ENCODE results near the gene DSTYK.

The DSTYK gene

GRCh38 chr1:205228093-205228521 lies 16.6 kb upstream of the DSTYK start:
- Histone ChIP-seq H3K4me3 (ENCODE audit: low read depth, low read length) (peak overlapping the region; percentile 67), H3K27ac (no peak overlapping the region), H3K27me3 (replicated peaks) (no peaks in the 10 kb centered on the region), H3K36me3 (replicated peaks) (no peaks in the 10 kb centered on the region)
- no peak for DNase-seq
- in situ Hi-C loops (cut with HindIII; ENCODE audit: low pct_ligation_motif_present, low sequenced_read_pairs), result no loop called here
- TF ChIP-seq CTCF (IDR thresholded peaks at IDR 0.05; ENCODE audit: low read depth, low read length, missing control alignments), result no peak

DNA sequence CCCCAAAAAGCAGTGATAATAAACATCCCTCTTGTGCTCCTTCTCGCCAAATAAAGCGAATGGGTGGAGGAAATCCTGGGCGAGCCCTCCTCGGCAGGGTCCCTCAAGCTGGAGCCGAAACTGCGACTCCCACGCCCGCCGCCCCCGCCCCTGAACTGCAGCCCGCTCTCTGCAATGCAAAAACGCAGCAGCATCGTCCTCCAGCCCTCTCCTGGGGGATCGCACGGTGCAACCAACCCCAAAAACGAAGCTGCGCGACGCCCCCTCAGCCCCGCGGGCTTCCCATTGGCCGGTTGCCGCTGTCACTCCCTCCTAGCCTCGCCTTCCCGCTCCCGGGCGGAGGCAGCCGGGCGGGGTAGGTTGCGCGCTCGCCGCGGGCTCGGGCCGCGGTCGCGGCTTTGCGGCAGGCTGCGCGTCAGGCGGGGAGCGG lies 16.1 kb upstream of the DSTYK start, which contains the start of gene TMCC2:
Gene TMCC2 (plus strand): TSS at position 363 of the 430 bp plus-strand sequence. CDS start 619 bp downstream, outside the sequence.
- no peaks in the 10 kb centered on the region for H3K36me3 ChIP-seq (replicated peaks)
- no peak within 1 kb of the TSS for H3K27ac ChIP-seq
- no peaks in the 10 kb centered on the region for H3K27me3 ChIP-seq (replicated peaks)
- no peak for TF ChIP-seq CTCF (IDR thresholded peaks at IDR 0.05; ENCODE audit: low read depth, low read length, missing control alignments)
- in situ Hi-C loops (cut with HindIII; ENCODE audit: low pct_ligation_motif_present, low sequenced_read_pairs), result no loop called here
- H3K4me3 ChIP-seq (ENCODE audit: low read depth, low read length), result peak within 1 kb of the TSS; percentile 67
- DNase-seq, result peak; percentile 68

- in situ Hi-C loops (cut with HindIII; ENCODE audit: low pct_ligation_motif_present, low sequenced_read_pairs), result no loop called here
- H3K27ac ChIP-seq, result no peak overlapping the region
- peak; percentile 56 for DNase-seq
- TF ChIP-seq CTCF (IDR thresholded peaks at IDR 0.05; ENCODE audit: low read depth, low read length, missing control alignments), result no peak
- peak overlapping the region; percentile 67 for H3K4me3 ChIP-seq (ENCODE audit: low read depth, low read length)
- no peaks in the 10 kb centered on the region for H3K36me3 ChIP-seq (replicated peaks)
- no peaks in the 10 kb centered on the region for H3K27me3 ChIP-seq (replicated peaks)
These were observed 15.5 kb upstream of the DSTYK start for GRCh38 chr1:205226868-205227583.

- DNase-seq, result no peak
- TF ChIP-seq CTCF (IDR thresholded peaks at IDR 0.05; ENCODE audit: low read depth, low read length, missing control alignments), result no peak
- no peaks in the 10 kb centered on the region for H3K36me3 ChIP-seq (replicated peaks)
- H3K27me3 ChIP-seq (replicated peaks), result no peaks in the 10 kb centered on the region
- in situ Hi-C loops (cut with HindIII; ENCODE audit: low pct_ligation_motif_present, low sequenced_read_pairs), result no loop called here
- no peak overlapping the region for H3K4me3 ChIP-seq (ENCODE audit: low read depth, low read length)
- no peak overlapping the region for H3K27ac ChIP-seq
These were observed 14.6 kb upstream of the DSTYK start for GRCh38 chr1:205225901-205226765.

DNA sequence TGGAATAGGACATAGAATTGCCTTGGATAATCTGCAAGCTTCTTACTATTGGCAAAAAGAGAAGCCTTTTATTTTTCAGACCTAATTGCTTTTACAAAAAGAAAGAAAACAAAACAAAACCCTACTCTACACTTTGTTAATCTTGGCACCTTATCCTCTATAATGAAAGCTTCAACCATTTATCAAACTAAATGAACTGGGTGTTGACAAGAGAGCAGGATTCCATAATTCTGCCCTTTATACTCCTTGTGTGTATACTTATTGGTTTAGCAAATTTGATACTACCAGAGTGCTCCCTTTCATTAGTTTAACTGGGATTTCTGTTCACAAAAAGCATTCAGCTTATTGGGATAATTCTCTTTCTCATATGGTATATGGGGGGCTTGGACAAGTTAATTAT lies 13.2 kb upstream of the DSTYK start:
- in situ Hi-C loops (cut with HindIII; ENCODE audit: low pct_ligation_motif_present, low sequenced_read_pairs), result no loop called here
- TF ChIP-seq CTCF (IDR thresholded peaks at IDR 0.05; ENCODE audit: low read depth, low read length, missing control alignments), result no peak
- Histone ChIP-seq H3K27ac (no peak overlapping the region), H3K36me3 (replicated peaks) (no peaks in the 10 kb centered on the region), H3K4me3 (ENCODE audit: low read depth, low read length) (no peak overlapping the region), H3K27me3 (replicated peaks) (no peaks in the 10 kb centered on the region)
- DNase-seq, result no peak
